GM10248 (cell line): ENCODE data around the gene TDRKH.

Experiments
- CTCF ChIA-PET: fragments of 300-600 bp; sonication (Branson Sonifier 250); formaldehyde crosslinking; extraction: SDS; loops from one replicate; lab custom pipeline; 2021; ENCODE audit warnings: antibody characterized with exemption; lab: Yijun Ruan, JAX
- POLR2A ChIA-PET: fragments of 350-650 bp; sonication (Branson Sonifier 250); formaldehyde crosslinking; extraction: SDS; loops from one replicate; lab custom pipeline; 2020; ENCODE audit warnings: antibody characterized with exemption; lab: Yijun Ruan, JAX
- DNase-seq: peaks from one replicate; pipeline ENCODE4 v3.0.0; 2012; ENCODE audit errors: extremely low spot score
- TF ChIP-seq, protein P1 (sequence below): IDR thresholded peaks from 2 replicates; pipeline ENCODE4 v1.5.1; 2012; ENCODE audit warnings: mild to moderate bottlenecking, low read depth; ENCODE audit errors: extremely low read depth, missing control alignments, control extremely low read depth

Gene TDRKH

GRCh38 chr1:151837197-151837596 is 46.9 kb upstream of the TDRKH start:
- ChIA-PET CTCF (interaction anchor here (0.7 to 2.8 kb wide), 19 partner anchors 9 to 737 kb away, joined by 3 to 15 read pairs (median 4); no protein-coding TSS in a partner anchor), POLR2A (no interaction called here)
- TF ChIP-seq, protein P1, sequence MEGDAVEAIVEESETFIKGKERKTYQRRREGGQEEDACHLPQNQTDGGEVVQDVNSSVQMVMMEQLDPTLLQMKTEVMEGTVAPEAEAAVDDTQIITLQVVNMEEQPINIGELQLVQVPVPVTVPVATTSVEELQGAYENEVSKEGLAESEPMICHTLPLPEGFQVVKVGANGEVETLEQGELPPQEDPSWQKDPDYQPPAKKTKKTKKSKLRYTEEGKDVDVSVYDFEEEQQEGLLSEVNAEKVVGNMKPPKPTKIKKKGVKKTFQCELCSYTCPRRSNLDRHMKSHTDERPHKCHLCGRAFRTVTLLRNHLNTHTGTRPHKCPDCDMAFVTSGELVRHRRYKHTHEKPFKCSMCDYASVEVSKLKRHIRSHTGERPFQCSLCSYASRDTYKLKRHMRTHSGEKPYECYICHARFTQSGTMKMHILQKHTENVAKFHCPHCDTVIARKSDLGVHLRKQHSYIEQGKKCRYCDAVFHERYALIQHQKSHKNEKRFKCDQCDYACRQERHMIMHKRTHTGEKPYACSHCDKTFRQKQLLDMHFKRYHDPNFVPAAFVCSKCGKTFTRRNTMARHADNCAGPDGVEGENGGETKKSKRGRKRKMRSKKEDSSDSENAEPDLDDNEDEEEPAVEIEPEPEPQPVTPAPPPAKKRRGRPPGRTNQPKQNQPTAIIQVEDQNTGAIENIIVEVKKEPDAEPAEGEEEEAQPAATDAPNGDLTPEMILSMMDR, result no peak
- no peak for DNase-seq

GRCh38 chr1:151835596-151835995 is 45.3 kb upstream of the TDRKH start:
- DNase-seq, result no peak
- ChIA-PET POLR2A (no interaction called here), CTCF (interaction anchor here (0.7 to 2.8 kb wide), 19 partner anchors 8 to 608 kb away, joined by 3 to 15 read pairs (median 4); no protein-coding TSS in a partner anchor)
- TF ChIP-seq, protein P1, result no peak

DNA sequence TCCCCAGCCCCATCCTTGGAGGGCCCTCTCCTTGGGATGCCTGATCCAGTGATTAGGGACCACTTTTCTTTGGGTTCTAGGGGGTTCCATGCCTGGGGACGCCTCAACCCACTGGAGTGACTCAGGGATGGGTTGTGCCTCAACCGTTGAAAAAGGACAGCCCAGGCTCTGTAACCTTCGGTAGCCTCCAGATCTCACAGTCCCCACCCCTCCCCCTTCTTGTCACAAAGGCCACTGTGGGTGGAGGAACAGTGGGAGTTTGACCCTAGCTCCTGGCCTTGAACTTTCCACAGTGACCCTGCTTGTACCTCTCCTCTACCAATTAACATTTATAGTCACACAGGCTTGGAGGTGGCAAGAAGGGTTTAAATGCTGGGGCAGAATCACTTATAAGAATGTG is 43.9 kb upstream of the TDRKH start:
- TF ChIP-seq, protein P1, result no peak
- ChIA-PET CTCF (interaction anchor here (1.0 to 1.2 kb wide), 3 partner anchors 44 to 533 kb away, joined by 3 to 5 read pairs (median 4); no protein-coding TSS in a partner anchor), POLR2A (no interaction called here)
- DNase-seq, result no peak

- TF ChIP-seq, protein P1, result no peak
- POLR2A ChIA-PET, result no interaction called here
- CTCF ChIA-PET, result interaction anchor here (1.7 kb wide), 1 partner anchor 306 kb away, joined by 3 read pairs; no protein-coding TSS in a partner anchor
- no peak for DNase-seq
These were observed 43.0 kb upstream of the TDRKH start for GRCh38 chr1:151833172-151833900.

GRCh38 chr1:151832318-151832980 is 42.1 kb upstream of the TDRKH start:
- ChIA-PET POLR2A (interaction anchor here (0.6 kb wide), 1 partner anchor 385 kb away, joined by 3 read pairs; no protein-coding TSS in a partner anchor), CTCF (interaction anchor here (1.7 kb wide), 1 partner anchor 305 kb away, joined by 3 read pairs; no protein-coding TSS in a partner anchor)
- DNase-seq, result no peak
- TF ChIP-seq, protein P1, result no peak

- POLR2A ChIA-PET, result no interaction called here
- DNase-seq, result no peak
These were observed 41.3 kb upstream of the TDRKH start, which contains the start of gene RORC for GRCh38 chr1:151831605-151832004. Gene RORC (minus strand): TSS chr1:151831802. CDS start chr1:151831764, 38 bp downstream.

More at GRCh38 chr1:151831605-151832004, 41.3 kb upstream of the TDRKH start, which contains the start of gene RORC:
- TF ChIP-seq, protein P1, result no peak
- CTCF ChIA-PET, result interaction anchor here (1.7 kb wide), 1 partner anchor 304 kb away, joined by 3 read pairs; no protein-coding TSS in a partner anchor
